CD4-positive, CD25-positive, alpha-beta regulatory T cell (primary cell): Measurements from ENCODE around the gene ECHDC1. TPM values are rescaled to one million over a fixed set of nuclear protein-coding genes. Genes with fewer than 3 reads are reported as not detected.
A peak's percentile ranks its signal among the peaks of the same experiment; 100 is the strongest.

Experiments
- ATAC-seq, 2 donors: fragments of 150-1000 bp; cut with Tn5 transposase; one replicate each; pipeline ENCODE4 v1.10.0; 2021; ENCODE audit warnings: low read depth in 2 of 2, moderate number of reproducible peaks in 2 of 2, moderate library complexity in 1 of 2
- DNase-seq, 3 donors: peaks; one replicate each; pipeline versions ENCODE4 v3.0.0 to v3.0.0-alpha.2; 2012 to 2022; ENCODE audit warnings: mixed read lengths in 1 of 3
- H3K27ac ChIP-seq: one replicate; pipeline ENCODE4 v1.7.0; 2013; ENCODE audit warnings: mild to moderate bottlenecking, low read length; ENCODE audit not compliant: insufficient read depth, poor library complexity, severe bottlenecking
- H3K27me3 ChIP-seq: one replicate; pipeline ENCODE4 v1.7.0; 2013; ENCODE audit warnings: low read length; ENCODE audit not compliant: control insufficient read depth, insufficient read depth
- H3K36me3 ChIP-seq: one replicate; pipeline ENCODE4 v1.7.0; 2013; ENCODE audit warnings: mild to moderate bottlenecking, low read length, moderate library complexity; ENCODE audit not compliant: control insufficient read depth, insufficient read depth
- H3K4me1 ChIP-seq: 2 replicates; pipeline ENCODE4 v1.7.0; 2013; ENCODE audit warnings: mild to moderate bottlenecking, low read length; ENCODE audit not compliant: insufficient read depth, control insufficient read depth, poor library complexity, severe bottlenecking
- H3K4me3 ChIP-seq: one replicate; pipeline ENCODE4 v1.7.0; 2013; ENCODE audit warnings: low read depth, mild to moderate bottlenecking, low read length, moderate library complexity
- H3K9me3 ChIP-seq, 2 experiments: 1 replicate in 1 of 2; 2 replicates in 1 of 2; pipeline ENCODE4 v1.7.0; 2013; ENCODE audit warnings: low read length in 2 of 2, mild to moderate bottlenecking in 1 of 2, moderate library complexity in 1 of 2; ENCODE audit not compliant: control insufficient read depth in 2 of 2
- H3K27ac Mint-ChIP-seq, 3 donors: one replicate each; pipeline ENCODE4 v1.8.0; 2020 to 2022; ENCODE audit warnings: mild to moderate bottlenecking in 3 of 3, mixed read lengths in 3 of 3, moderate library complexity in 2 of 3
- H3K27me3 Mint-ChIP-seq: one replicate; pipeline ENCODE4 v1.8.0; 2022; ENCODE audit warnings: mild to moderate bottlenecking, mixed read lengths
- H3K36me3 Mint-ChIP-seq: one replicate; pipeline ENCODE4 v1.8.0; 2020; ENCODE audit warnings: mixed read lengths
- H3K4me1 Mint-ChIP-seq, 4 donors: one replicate each; pipeline ENCODE4 v1.8.0; 2020 to 2022; ENCODE audit warnings: mixed read lengths in 4 of 4, mild to moderate bottlenecking in 1 of 4
- H3K4me3 Mint-ChIP-seq, 4 donors: one replicate each; pipeline ENCODE4 v1.8.0; 2020 to 2022; ENCODE audit warnings: mild to moderate bottlenecking in 4 of 4, mixed read lengths in 4 of 4, moderate library complexity in 3 of 4
- H3K9me3 Mint-ChIP-seq, 7 donors: one replicate each; pipeline ENCODE4 v1.8.0; 2020 to 2022; ENCODE audit warnings: mixed read lengths in 7 of 7, mild to moderate bottlenecking in 3 of 7, moderate library complexity in 2 of 7
- polyA plus RNA-seq, 4 donors: library from polyadenylated mRNA; unstranded; fragments of 300-500 nt; fragmentation: Illumina TruSeq; gene quantifications; one replicate each; pipeline ENCODE4 v1.2.3, GENCODE V29; 2021
- total RNA-seq: library from RNA; stranded (reverse); gene quantifications from one replicate; pipeline ENCODE4 v1.2.3, GENCODE V29; 2022

ECHDC1 gene
- total and polyA plus RNA-seq, 5 donors from 2014 or later = 22.8 to 71.7 (median 56.6) TPM

GRCh38 chr6:127276331-127276730 lies 67.1 kb downstream of the ECHDC1 start:
- no peak for ATAC-seq
- Histone ChIP-seq H3K27ac (no peak overlapping the region), H3K4me3 (no peak overlapping the region), H3K9me3 (no peaks in the 10 kb centered on the region), H3K4me1 (no peaks in the 10 kb centered on the region), H3K36me3 (peaks cover 9% of the 10 kb centered on the region), H3K27me3 (no peaks in the 10 kb centered on the region)
- Mint-ChIP-seq H3K4me1 (peaks cover 15 to 35% (median 29%) of the 10 kb centered on the region in 4 donors), H3K36me3 (peaks cover 6% of the 10 kb centered on the region), H3K4me3 (no peak overlapping the region), H3K27me3 (no peaks in the 10 kb centered on the region), H3K27ac (no peak overlapping the region), H3K9me3 (no peaks in the 10 kb centered on the region)
- no peak for DNase-seq

- no peaks in the 10 kb centered on the region for H3K27me3 ChIP-seq
- no peak overlapping the region for H3K27ac ChIP-seq
- H3K9me3 Mint-ChIP-seq = no peaks in the 10 kb centered on the region
- H3K36me3 Mint-ChIP-seq = peaks cover 4% of the 10 kb centered on the region
- peaks cover 20 to 51% (median 38%) of the 10 kb centered on the region in 4 donors for H3K4me1 Mint-ChIP-seq
- no peaks in the 10 kb centered on the region for H3K36me3 ChIP-seq
- H3K27ac Mint-ChIP-seq = no peak overlapping the region
- ATAC-seq = no peak
- H3K4me3 Mint-ChIP-seq = no peak overlapping the region
- no peak for DNase-seq
- no peaks in the 10 kb centered on the region for H3K27me3 Mint-ChIP-seq
- no peak overlapping the region for H3K4me3 ChIP-seq
- no peaks in the 10 kb centered on the region for H3K9me3 ChIP-seq
- peaks cover 5% of the 10 kb centered on the region for H3K4me1 ChIP-seq
These were observed 69.9 kb downstream of the ECHDC1 start for GRCh38 chr6:127273499-127273898.

DNA sequence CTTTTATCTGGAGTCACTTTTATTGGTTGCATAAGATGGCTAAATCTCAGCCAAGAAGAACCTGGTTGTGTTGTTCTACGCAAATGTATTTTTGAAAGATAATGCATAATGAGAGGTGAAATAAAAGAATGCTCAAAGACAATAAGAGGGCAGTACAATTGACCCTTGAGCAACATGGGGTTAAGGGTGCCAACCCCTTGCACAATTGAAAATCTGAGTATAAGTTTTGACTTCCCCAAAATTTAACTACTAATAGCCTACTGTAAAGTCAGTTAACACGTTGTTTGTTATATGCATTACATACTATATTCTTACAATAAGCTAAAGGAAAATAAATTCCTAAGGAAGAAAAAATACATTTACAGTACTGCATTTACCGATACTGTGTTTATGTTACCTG lies 70.8 kb downstream of the ECHDC1 start:
- Mint-ChIP-seq H3K4me1 (peaks cover 30 to 61% (median 45%) of the 10 kb centered on the region in 4 donors), H3K36me3 (peaks cover 4% of the 10 kb centered on the region), H3K27ac (no peak overlapping the region), H3K9me3 (peaks cover 0 to 1% (median 0%) of the 10 kb centered on the region in 7 donors), H3K4me3 (peak overlapping the region in 1 of 4 donors; percentile 1), H3K27me3 (no peaks in the 10 kb centered on the region)
- Histone ChIP-seq H3K9me3 (no peaks in the 10 kb centered on the region), H3K4me1 (peaks cover 11% of the 10 kb centered on the region), H3K27ac (no peak overlapping the region), H3K4me3 (no peak overlapping the region), H3K36me3 (no peaks in the 10 kb centered on the region), H3K27me3 (no peaks in the 10 kb centered on the region)
- no peak for DNase-seq
- no peak for ATAC-seq

GRCh38 chr6:127267646-127268625 lies 75.5 kb downstream of the ECHDC1 start:
- peaks cover 28 to 58% (median 44%) of the 10 kb centered on the region in 4 donors for H3K4me1 Mint-ChIP-seq
- Histone ChIP-seq H3K27ac (peak overlapping the region; percentile 90), H3K36me3 (no peaks in the 10 kb centered on the region), H3K27me3 (peaks cover 4% of the 10 kb centered on the region), H3K4me1 (peaks cover 14% of the 10 kb centered on the region), H3K4me3 (peak overlapping the region; percentile 94), H3K9me3 (no peaks in the 10 kb centered on the region)
- H3K36me3 Mint-ChIP-seq = peaks cover 4% of the 10 kb centered on the region
- DNase-seq (peak in 2 of 3 donors; percentile 18 to 38), ATAC-seq (peak in 1 of 2 donors; percentile 7)
- peak overlapping the region; percentile 95 to 98 (median 97) for H3K27ac Mint-ChIP-seq
- peak overlapping the region; percentile 97 to 100 (median 99) for H3K4me3 Mint-ChIP-seq
- H3K27me3 Mint-ChIP-seq = peaks cover 6% of the 10 kb centered on the region
- peaks cover 0 to 2% (median 0%) of the 10 kb centered on the region in 7 donors for H3K9me3 Mint-ChIP-seq

DNA sequence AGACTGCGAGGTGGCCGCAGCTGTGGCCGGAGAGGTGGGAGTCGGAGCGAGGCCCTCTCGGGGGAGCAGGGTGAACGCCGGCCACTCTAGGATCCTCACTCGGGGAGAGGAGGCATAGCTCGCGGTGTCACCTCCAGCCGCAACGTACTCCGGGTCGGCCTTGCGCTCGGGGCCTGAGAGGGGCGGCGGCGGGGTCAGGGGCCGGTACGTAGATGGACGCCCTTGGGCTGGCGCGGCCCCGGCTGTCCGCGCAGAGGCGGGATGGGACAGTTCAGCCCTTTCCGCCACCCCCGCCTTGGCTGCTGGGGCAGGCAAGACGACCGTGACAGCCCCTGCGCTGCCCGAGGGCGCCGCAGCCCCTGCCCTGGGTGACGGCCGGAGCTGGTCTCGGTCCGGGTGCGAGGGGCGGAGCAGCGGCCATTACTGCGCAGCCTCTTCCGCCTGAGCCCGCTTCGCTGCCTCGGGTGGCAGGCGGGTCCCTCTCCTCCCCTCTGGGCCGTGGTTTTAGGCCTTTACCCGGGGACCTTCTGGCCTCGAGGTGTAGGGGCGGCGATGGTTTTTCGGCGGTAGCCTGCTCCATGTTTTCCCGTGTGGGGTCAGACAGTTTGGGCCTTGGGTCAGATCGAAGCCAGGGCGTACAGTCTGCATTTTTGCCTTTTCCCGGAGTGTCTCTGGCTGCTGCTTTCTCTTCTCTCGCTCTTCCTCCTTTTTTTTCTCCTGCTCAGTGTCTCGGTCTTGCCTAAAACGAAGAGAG lies 76.3 kb downstream of the ECHDC1 start:
- Histone ChIP-seq H3K27ac (peak overlapping the region; percentile 90), H3K36me3 (no peaks in the 10 kb centered on the region), H3K4me3 (peak overlapping the region; percentile 94), H3K9me3 (no peaks in the 10 kb centered on the region), H3K27me3 (peaks cover 4% of the 10 kb centered on the region), H3K4me1 (peaks cover 14% of the 10 kb centered on the region)
- peaks cover 6% of the 10 kb centered on the region for H3K27me3 Mint-ChIP-seq
- peaks cover 2% of the 10 kb centered on the region for H3K36me3 Mint-ChIP-seq
- H3K4me3 Mint-ChIP-seq = peak overlapping the region; percentile 97 to 100 (median 99)
- peak overlapping the region; percentile 95 to 99 (median 99) for H3K27ac Mint-ChIP-seq
- peaks cover 0 to 2% (median 0%) of the 10 kb centered on the region in 7 donors for H3K9me3 Mint-ChIP-seq
- DNase-seq (peak; percentile 32 to 60 (median 38)), ATAC-seq (peak; percentile 51 to 54)
- peaks cover 22 to 51% (median 39%) of the 10 kb centered on the region in 4 donors for H3K4me1 Mint-ChIP-seq

GRCh38 chr6:127266178-127266891 lies 77.1 kb downstream of the ECHDC1 start, which contains the start of gene RNF146:
Gene RNF146, plus strand, starts transcription at chr6:127266864. Its CDS starts 13,475 bp downstream, at chr6:127280339.
- H3K4me1 Mint-ChIP-seq = peaks cover 21 to 46% (median 35%) of the 10 kb centered on the region in 4 donors

DNA sequence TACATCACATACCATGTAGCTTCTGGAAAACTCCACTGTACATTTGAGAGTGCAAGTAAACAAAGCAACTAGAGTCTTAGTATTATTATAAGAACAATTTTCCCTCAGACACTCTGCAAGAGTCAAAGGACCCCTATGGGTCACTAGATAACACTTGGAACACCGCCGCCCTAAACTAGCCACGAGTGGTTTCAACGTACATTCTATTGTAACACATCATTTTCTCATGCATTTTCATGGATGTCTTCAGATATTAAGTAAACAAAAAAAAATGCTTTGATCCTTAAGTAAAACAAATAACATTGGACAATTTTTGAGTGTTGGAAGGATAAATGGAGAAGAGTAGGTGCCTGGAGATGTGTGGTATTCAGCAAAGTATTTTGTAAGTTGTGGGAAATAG lies 79.9 kb downstream of the ECHDC1 start:
- no peaks in the 10 kb centered on the region for H3K36me3 Mint-ChIP-seq
- peaks cover 19% of the 10 kb centered on the region for H3K27me3 Mint-ChIP-seq
- no peak for ATAC-seq

More at GRCh38 chr6:127266178-127266891, 77.1 kb downstream of the ECHDC1 start, which contains the start of gene RNF146:
- Mint-ChIP-seq H3K27me3 (peaks cover 7% of the 10 kb centered on the region), H3K4me3 (peak within 1 kb of the TSS; percentile 97 to 100 (median 99)), H3K27ac (peak within 1 kb of the TSS; percentile 95 to 99 (median 99)), H3K9me3 (peaks cover 0 to 2% (median 0%) of the 10 kb centered on the region in 7 donors), H3K36me3 (no peaks in the 10 kb centered on the region)
- no peaks in the 10 kb centered on the region for H3K36me3 ChIP-seq
- H3K9me3 ChIP-seq = no peaks in the 10 kb centered on the region
- DNase-seq = peak; percentile 54 to 85 (median 79)
- peak; percentile 77 to 78 for ATAC-seq
- peak within 1 kb of the TSS; percentile 94 for H3K4me3 ChIP-seq
- peak within 1 kb of the TSS; percentile 90 for H3K27ac ChIP-seq
- peaks cover 10% of the 10 kb centered on the region for H3K27me3 ChIP-seq
- H3K4me1 ChIP-seq = peaks cover 14% of the 10 kb centered on the region

More for the DNA sequence above, 79.9 kb downstream of the ECHDC1 start:
- peaks cover 0 to 2% (median 1%) of the 10 kb centered on the region in 7 donors for H3K9me3 Mint-ChIP-seq
- peaks cover 8 to 24% (median 16%) of the 10 kb centered on the region in 4 donors for H3K4me1 Mint-ChIP-seq
- Histone ChIP-seq H3K4me1 (peaks cover 9% of the 10 kb centered on the region), H3K4me3 (no peak overlapping the region), H3K36me3 (no peaks in the 10 kb centered on the region), H3K27me3 (peaks cover 11% of the 10 kb centered on the region), H3K9me3 (no peaks in the 10 kb centered on the region), H3K27ac (no peak overlapping the region)
- H3K27ac Mint-ChIP-seq = no peak overlapping the region
- no peak for DNase-seq
- H3K4me3 Mint-ChIP-seq = no peak overlapping the region
